HG03135 (cell line): ENCODE results near the gene PDE4B.
"Not testable (repeated sequence)": the region's sequence is repeated elsewhere in the genome, so short reads cannot be mapped to it uniquely, and the experiment has no call there.

ENCODE experiments used
- ATAC-seq: cut with Tn5 transposase; IDR thresholded peaks from one replicate; pipeline ENCODE4 v1.9.1; 2021; ENCODE audit warnings: mild to moderate bottlenecking, moderate library complexity; ENCODE audit not compliant: unreplicated experiment

The PDE4B gene

GRCh38 chr1:66298464-66298863 lies 505.8 kb downstream of the PDE4B start:
- ATAC-seq: no peak

- ATAC-seq: no peak
Measured at GRCh38 chr1:66300280-66300971, 507.7 kb downstream of the PDE4B start.

- ATAC-seq: peak; percentile 79
Measured at GRCh38 chr1:66300972-66301451, 508.3 kb downstream of the PDE4B start.

GRCh38 chr1:66302184-66302742 lies 509.6 kb downstream of the PDE4B start:
- ATAC-seq: no peak

- no peak for ATAC-seq
Measured at GRCh38 chr1:66302815-66303214, 510.1 kb downstream of the PDE4B start.

GRCh38 chr1:66303646-66304045 lies 511.0 kb downstream of the PDE4B start:
- no peak for ATAC-seq

GRCh38 chr1:66304128-66304527 lies 511.4 kb downstream of the PDE4B start:
- ATAC-seq: no peak

- no peak for ATAC-seq
Measured at GRCh38 chr1:66305927-66306326, 513.2 kb downstream of the PDE4B start.

- no peak for ATAC-seq
Measured at GRCh38 chr1:66309006-66309741, 516.5 kb downstream of the PDE4B start.

GRCh38 chr1:66311092-66311491 lies 518.4 kb downstream of the PDE4B start:
- ATAC-seq: no peak

- no peak for ATAC-seq
Measured at GRCh38 chr1:66311628-66312027, 518.9 kb downstream of the PDE4B start.

GRCh38 chr1:66312271-66312990 lies 519.7 kb downstream of the PDE4B start:
- ATAC-seq: no peak

- ATAC-seq: no peak
Measured at GRCh38 chr1:66313429-66313828, 520.7 kb downstream of the PDE4B start.

- no peak for ATAC-seq
Measured at GRCh38 chr1:66315671-66316070, 523.0 kb downstream of the PDE4B start.

GRCh38 chr1:66316464-66317247 lies 524.0 kb downstream of the PDE4B start:
- ATAC-seq: no peak

- ATAC-seq: no peak
Measured at GRCh38 chr1:66317248-66317515, 524.5 kb downstream of the PDE4B start.

- no peak for ATAC-seq
Measured at GRCh38 chr1:66320231-66320630, 527.5 kb downstream of the PDE4B start.

- ATAC-seq: not testable (repeated sequence)
Measured at GRCh38 chr1:66322462-66322861, 529.8 kb downstream of the PDE4B start.

GRCh38 chr1:66323958-66324625 lies 531.4 kb downstream of the PDE4B start:
- no peak for ATAC-seq
